ENCODE results near the gene FIG4. TPM values are rescaled to one million over a fixed set of nuclear protein-coding genes. Genes with fewer than 3 reads are reported as not detected.

FIG4 gene
- total RNA-seq, 1 donor, result 27.1 TPM

- no peaks in the 10 kb centered on the region for H3K9me3 ChIP-seq (ENCODE audit: low read depth, low read length)
- H3K4me3 ChIP-seq (ENCODE audit: insufficient read depth, low read length), result no peak overlapping the region
- no peak for DNase-seq (ENCODE audit: insufficient read length, low spot score, missing footprints)
- H3K4me1 ChIP-seq (ENCODE audit: insufficient read depth, low read length), result no peaks in the 10 kb centered on the region
- H2AFZ ChIP-seq (ENCODE audit: low read length), result no peak overlapping the region
- no peaks in the 10 kb centered on the region for H3K27me3 ChIP-seq (ENCODE audit: insufficient read depth, low read length)
- H4K20me1 ChIP-seq (ENCODE audit: insufficient read depth, low read length), result no peaks in the 10 kb centered on the region
- H3K79me2 ChIP-seq (ENCODE audit: insufficient read depth, low read length), result no peaks in the 10 kb centered on the region
- no peaks in the 10 kb centered on the region for H3K36me3 ChIP-seq (ENCODE audit: insufficient read depth, low read length)
- TF ChIP-seq CTCF (IDR thresholded peaks at IDR 0.05; ENCODE audit: extremely low read depth, low read depth, low read length), result no peak
- H3K27ac ChIP-seq (ENCODE audit: low read depth, low read length), result no peak overlapping the region
- H3K4me2 ChIP-seq (ENCODE audit: insufficient read depth, low read length), result no peak overlapping the region
Observed at GRCh38 chr6:109861946-109862345, 170.8 kb downstream of the FIG4 start.

DNA sequence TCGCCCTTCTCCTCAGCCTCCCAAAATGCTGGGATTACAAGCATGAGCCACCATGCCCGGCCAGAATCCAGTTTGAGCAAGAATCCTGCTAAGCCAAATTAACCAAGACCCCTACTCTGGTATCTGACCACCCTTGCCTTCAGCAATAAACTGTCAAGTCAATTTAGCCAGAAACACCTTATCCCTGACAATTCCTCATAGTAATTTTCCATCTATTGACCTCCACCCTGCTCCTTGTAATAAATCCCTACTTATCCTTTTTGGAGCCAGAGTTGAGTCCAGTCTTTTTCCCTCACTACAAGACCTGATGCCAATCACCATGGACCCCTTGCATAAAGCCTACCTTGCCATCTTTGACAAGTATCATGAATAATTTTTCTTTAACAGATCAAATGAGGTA lies 173.0 kb downstream of the FIG4 start:
- Histone ChIP-seq H3K4me2 (ENCODE audit: insufficient read depth, low read length) (no peak overlapping the region), H3K4me1 (ENCODE audit: insufficient read depth, low read length) (no peaks in the 10 kb centered on the region), H3K27me3 (ENCODE audit: insufficient read depth, low read length) (no peaks in the 10 kb centered on the region), H3K79me2 (ENCODE audit: insufficient read depth, low read length) (no peaks in the 10 kb centered on the region), H3K27ac (ENCODE audit: low read depth, low read length) (no peak overlapping the region), H4K20me1 (ENCODE audit: insufficient read depth, low read length) (no peaks in the 10 kb centered on the region), H2AFZ (ENCODE audit: low read length) (no peak overlapping the region), H3K4me3 (ENCODE audit: insufficient read depth, low read length) (no peak overlapping the region), H3K9me3 (ENCODE audit: low read depth, low read length) (no peaks in the 10 kb centered on the region), H3K36me3 (ENCODE audit: insufficient read depth, low read length) (no peaks in the 10 kb centered on the region)
- DNase-seq (ENCODE audit: insufficient read length, low spot score, missing footprints), result no peak
- TF ChIP-seq CTCF (IDR thresholded peaks at IDR 0.05; ENCODE audit: extremely low read depth, low read depth, low read length), result no peak

GRCh38 chr6:109865968-109866367 lies 174.9 kb downstream of the FIG4 start:
- Histone ChIP-seq H3K27me3 (ENCODE audit: insufficient read depth, low read length) (no peaks in the 10 kb centered on the region), H3K79me2 (ENCODE audit: insufficient read depth, low read length) (no peaks in the 10 kb centered on the region), H2AFZ (ENCODE audit: low read length) (no peak overlapping the region), H3K4me3 (ENCODE audit: insufficient read depth, low read length) (no peak overlapping the region), H3K4me1 (ENCODE audit: insufficient read depth, low read length) (no peaks in the 10 kb centered on the region), H3K4me2 (ENCODE audit: insufficient read depth, low read length) (no peak overlapping the region), H4K20me1 (ENCODE audit: insufficient read depth, low read length) (no peaks in the 10 kb centered on the region), H3K9me3 (ENCODE audit: low read depth, low read length) (no peaks in the 10 kb centered on the region), H3K36me3 (ENCODE audit: insufficient read depth, low read length) (no peaks in the 10 kb centered on the region), H3K27ac (ENCODE audit: low read depth, low read length) (no peak overlapping the region)
- TF ChIP-seq CTCF (IDR thresholded peaks at IDR 0.05; ENCODE audit: extremely low read depth, low read depth, low read length), result no peak
- no peak for DNase-seq (ENCODE audit: insufficient read length, low spot score, missing footprints)

GRCh38 chr6:109867009-109867969 lies 176.2 kb downstream of the FIG4 start:
- no peaks in the 10 kb centered on the region for H3K9me3 ChIP-seq (ENCODE audit: low read depth, low read length)
- DNase-seq (ENCODE audit: insufficient read length, low spot score, missing footprints), result peak; percentile 53
- H4K20me1 ChIP-seq (ENCODE audit: insufficient read depth, low read length), result no peaks in the 10 kb centered on the region
- H3K36me3 ChIP-seq (ENCODE audit: insufficient read depth, low read length), result no peaks in the 10 kb centered on the region
- H3K4me1 ChIP-seq (ENCODE audit: insufficient read depth, low read length), result no peaks in the 10 kb centered on the region
- H3K79me2 ChIP-seq (ENCODE audit: insufficient read depth, low read length), result no peaks in the 10 kb centered on the region
- H3K4me2 ChIP-seq (ENCODE audit: insufficient read depth, low read length), result no peak overlapping the region
- H3K4me3 ChIP-seq (ENCODE audit: insufficient read depth, low read length), result no peak overlapping the region
- H2AFZ ChIP-seq (ENCODE audit: low read length), result no peak overlapping the region
- H3K27me3 ChIP-seq (ENCODE audit: insufficient read depth, low read length), result no peaks in the 10 kb centered on the region
- TF ChIP-seq CTCF (IDR thresholded peaks at IDR 0.05; ENCODE audit: extremely low read depth, low read depth, low read length), result no peak
- no peak overlapping the region for H3K27ac ChIP-seq (ENCODE audit: low read depth, low read length)
